IMR-90 (cell line): ENCODE results near the gene INHBE.

Source experiments
- BHLHE40 ChIP-seq: fragments of 150-350 bp; IDR thresholded peaks from 2 replicates; pipeline ENCODE4 v1.6.1; 2016; ENCODE audit warnings: mild to moderate bottlenecking, low read depth, low read length
- CEBPB ChIP-seq: IDR thresholded peaks from 2 replicates; pipeline ENCODE4 v1.6.1; 2012; ENCODE audit warnings: low read depth, low read length, improper control_type of control experiment
- CHD1 ChIP-seq: IDR thresholded peaks from 2 replicates; pipeline ENCODE4 v1.6.1; 2012; ENCODE audit warnings: low read depth, low read length, improper control_type of control experiment
- CTCF ChIP-seq: conservative IDR thresholded peaks from 2 replicates; pipeline ENCODE4 v1.5.1; 2012; ENCODE audit warnings: mild to moderate bottlenecking, low read depth, low read length, improper control_type of control experiment
- FOS ChIP-seq: fragments of 150-350 bp; IDR thresholded peaks from 2 replicates; pipeline ENCODE4 v1.6.1; 2016; ENCODE audit warnings: low read depth, low read length
- MAFK ChIP-seq: IDR thresholded peaks from 2 replicates; pipeline ENCODE4 v1.6.1; 2012; ENCODE audit warnings: low read depth, low read length, improper control_type of control experiment
- MAZ ChIP-seq: IDR thresholded peaks from 2 replicates; pipeline ENCODE4 v1.6.1; 2012; ENCODE audit warnings: low read depth, mild to moderate bottlenecking, low read length, improper control_type of control experiment, moderate library complexity, borderline replicate concordance
- NFE2L2 ChIP-seq: fragments of 150-350 bp; IDR thresholded peaks from 2 replicates; pipeline ENCODE4 v1.6.1; 2016; ENCODE audit warnings: low read depth, mild to moderate bottlenecking, low read length
- POLR2A ChIP-seq: IDR thresholded peaks from 2 replicates; pipeline ENCODE4 v1.6.1; 2012; ENCODE audit warnings: mild to moderate bottlenecking, low read depth, low read length
- RAD21 ChIP-seq: IDR thresholded peaks from 2 replicates; pipeline ENCODE4 v1.6.1; 2012; ENCODE audit warnings: low read length, improper control_type of control experiment
- RCOR1 ChIP-seq: IDR thresholded peaks from 2 replicates; pipeline ENCODE4 v1.6.1; 2012; ENCODE audit warnings: mild to moderate bottlenecking, low read length, improper control_type of control experiment; ENCODE audit not compliant: insufficient replicate concordance
- RFX5 ChIP-seq: IDR thresholded peaks from 2 replicates; pipeline ENCODE4 v1.8.0; 2012; ENCODE audit warnings: low read depth, mild to moderate bottlenecking, low read length, moderate library complexity
- SMC3 ChIP-seq: fragments of 150-350 bp; IDR thresholded peaks from 2 replicates; pipeline ENCODE4 v1.6.1; 2016; ENCODE audit warnings: low read depth, mild to moderate bottlenecking, antibody characterized with exemption, low read length, moderate library complexity
- USF2 ChIP-seq: fragments of 150-350 bp; IDR thresholded peaks from 2 replicates; pipeline ENCODE4 v1.6.1; 2017; ENCODE audit warnings: mild to moderate bottlenecking, antibody characterized with exemption, low read length, low read depth

- 0 out of 2 replicates have a peak, but pooled peaks have one; percentile 14 for TF ChIP-seq CTCF
- TF ChIP-seq USF2, result no peak
- TF ChIP-seq POLR2A, result no peak
- TF ChIP-seq SMC3, result no peak
- TF ChIP-seq MAFK, result no peak
- no peak for TF ChIP-seq CEBPB
- no peak for TF ChIP-seq RFX5
- TF ChIP-seq MAZ, result no peak
- no peak for TF ChIP-seq RCOR1
- no peak for TF ChIP-seq FOS
- TF ChIP-seq NFE2L2, result no peak
- no peak for TF ChIP-seq BHLHE40
- TF ChIP-seq RAD21, result no peak
- TF ChIP-seq CHD1, result no peak
Measured at GRCh38 chr12:57491393-57492280, 36.5 kb downstream of the INHBE start.
